HFFc6 (cell line): Measurements from ENCODE around the gene AHNAK. TPM values are rescaled to one million over a fixed set of nuclear protein-coding genes. Genes with fewer than 3 reads are reported as not detected.
A peak's percentile ranks its signal among the peaks of the same experiment; 100 is the strongest.

Experiments
- DNase-seq: peaks from one replicate; pipeline ENCODE4 v3.0.0-alpha.2; 2018
- H3K27ac Mint-ChIP-seq: 2 replicates; pipeline ENCODE4 v1.8.0; 2020; ENCODE audit warnings: mild to moderate bottlenecking, mixed read lengths
- H3K27me3 Mint-ChIP-seq: 2 replicates; pipeline ENCODE4 v1.8.0; 2021; ENCODE audit warnings: mild to moderate bottlenecking, moderate library complexity, mixed read lengths; ENCODE audit not compliant: insufficient read depth
- H3K36me3 Mint-ChIP-seq: 2 replicates; pipeline ENCODE4 v1.8.0; 2021; ENCODE audit warnings: low read depth, mixed read lengths
- H3K4me1 Mint-ChIP-seq: 2 replicates; pipeline ENCODE4 v1.8.0; 2020; ENCODE audit warnings: low read depth, mixed read lengths
- H3K4me3 Mint-ChIP-seq: 2 replicates; pipeline ENCODE4 v1.8.0; 2020; ENCODE audit warnings: mild to moderate bottlenecking, moderate library complexity, mixed read lengths
- H3K9me3 Mint-ChIP-seq: 2 replicates; pipeline ENCODE4 v1.8.0; 2020; ENCODE audit warnings: mild to moderate bottlenecking, mixed read lengths
- total RNA-seq, 6 experiments: library from RNA; stranded (reverse); fragmentation: NEBNext Ultra II Directional; extraction: Animal tissue kit (Norgen Biotek cat#: 25700); gene quantifications; 2 replicates in 1 of 6; 3 replicates in 5 of 6; pipeline ENCODE4 v1.2.3, GENCODE V29; 2021
- TF ChIP-seq, protein P1 (sequence below): fragments of 200-600 bp; sonication (generic); IDR thresholded peaks from 2 replicates; pipeline ENCODE4 v1.5.0; 2021; ENCODE audit warnings: antibody characterized with exemption, mild to moderate bottlenecking

The AHNAK gene
- total RNA-seq, 6 experiments from 2014 or later, result 426 to 589 (median 452) TPM

DNA sequence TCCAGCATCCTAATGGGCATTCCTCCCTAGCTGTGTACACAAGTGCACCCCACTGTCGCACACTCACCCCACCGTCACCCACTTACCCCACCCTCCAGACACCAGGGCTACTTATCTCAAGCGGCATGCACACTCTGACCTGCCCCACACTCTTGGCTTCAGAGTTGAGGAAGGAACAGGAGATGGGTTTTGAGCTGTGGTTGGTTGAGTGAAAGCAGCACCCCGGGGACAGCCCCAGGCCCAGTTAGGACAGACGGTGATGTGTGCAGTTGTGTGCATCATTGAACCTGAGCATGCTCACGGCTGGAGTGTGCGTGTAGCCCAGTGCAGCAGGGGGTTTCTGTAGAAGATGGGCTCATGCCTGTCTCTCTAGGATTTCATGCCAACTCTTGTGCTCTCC lies 32.5 kb downstream of the AHNAK start:
- peak overlapping the region; percentile 38; the same call in 1 of the 2 replicates for H3K27ac Mint-ChIP-seq

DNA sequence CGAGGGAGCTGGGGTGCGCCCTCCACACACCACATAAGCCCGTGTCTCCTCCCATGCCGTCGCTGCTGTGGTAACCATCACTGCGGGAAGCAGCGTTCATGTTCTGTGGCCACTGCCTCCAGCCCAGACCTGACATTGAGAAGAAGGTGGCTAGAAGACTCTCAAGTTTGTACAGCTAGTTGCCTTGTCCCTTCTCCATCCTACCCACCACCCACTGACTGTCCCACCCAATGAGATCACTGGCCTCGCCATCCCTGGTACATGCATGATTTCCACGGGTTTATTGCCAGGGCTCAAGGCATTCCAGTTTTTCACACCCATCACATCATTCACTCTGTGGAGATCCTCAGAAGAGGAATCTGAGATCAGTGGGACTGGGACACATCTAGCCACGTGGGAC lies 33.0 kb downstream of the AHNAK start:
- peaks cover 31% of the 10 kb centered on the region for H3K36me3 Mint-ChIP-seq
- no peak overlapping the region for H3K4me3 Mint-ChIP-seq
- DNase-seq, result no peak
- peaks cover 12% of the 10 kb centered on the region for H3K27me3 Mint-ChIP-seq
- peaks cover 54% of the 10 kb centered on the region for H3K4me1 Mint-ChIP-seq
- TF ChIP-seq, protein P1, sequence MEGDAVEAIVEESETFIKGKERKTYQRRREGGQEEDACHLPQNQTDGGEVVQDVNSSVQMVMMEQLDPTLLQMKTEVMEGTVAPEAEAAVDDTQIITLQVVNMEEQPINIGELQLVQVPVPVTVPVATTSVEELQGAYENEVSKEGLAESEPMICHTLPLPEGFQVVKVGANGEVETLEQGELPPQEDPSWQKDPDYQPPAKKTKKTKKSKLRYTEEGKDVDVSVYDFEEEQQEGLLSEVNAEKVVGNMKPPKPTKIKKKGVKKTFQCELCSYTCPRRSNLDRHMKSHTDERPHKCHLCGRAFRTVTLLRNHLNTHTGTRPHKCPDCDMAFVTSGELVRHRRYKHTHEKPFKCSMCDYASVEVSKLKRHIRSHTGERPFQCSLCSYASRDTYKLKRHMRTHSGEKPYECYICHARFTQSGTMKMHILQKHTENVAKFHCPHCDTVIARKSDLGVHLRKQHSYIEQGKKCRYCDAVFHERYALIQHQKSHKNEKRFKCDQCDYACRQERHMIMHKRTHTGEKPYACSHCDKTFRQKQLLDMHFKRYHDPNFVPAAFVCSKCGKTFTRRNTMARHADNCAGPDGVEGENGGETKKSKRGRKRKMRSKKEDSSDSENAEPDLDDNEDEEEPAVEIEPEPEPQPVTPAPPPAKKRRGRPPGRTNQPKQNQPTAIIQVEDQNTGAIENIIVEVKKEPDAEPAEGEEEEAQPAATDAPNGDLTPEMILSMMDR, result no peak
- no peaks in the 10 kb centered on the region for H3K9me3 Mint-ChIP-seq
- H3K27ac Mint-ChIP-seq, result peak overlapping the region; percentile 62; the same call in 1 of the 2 replicates

More for the DNA sequence above, 32.5 kb downstream of the AHNAK start:
- no peaks in the 10 kb centered on the region for H3K9me3 Mint-ChIP-seq
- H3K4me3 Mint-ChIP-seq, result no peak overlapping the region
- peaks cover 37% of the 10 kb centered on the region for H3K36me3 Mint-ChIP-seq
- H3K4me1 Mint-ChIP-seq, result peaks cover 50% of the 10 kb centered on the region
- no peak for DNase-seq
- TF ChIP-seq, protein P1, result no peak
- peaks cover 17% of the 10 kb centered on the region for H3K27me3 Mint-ChIP-seq

DNA sequence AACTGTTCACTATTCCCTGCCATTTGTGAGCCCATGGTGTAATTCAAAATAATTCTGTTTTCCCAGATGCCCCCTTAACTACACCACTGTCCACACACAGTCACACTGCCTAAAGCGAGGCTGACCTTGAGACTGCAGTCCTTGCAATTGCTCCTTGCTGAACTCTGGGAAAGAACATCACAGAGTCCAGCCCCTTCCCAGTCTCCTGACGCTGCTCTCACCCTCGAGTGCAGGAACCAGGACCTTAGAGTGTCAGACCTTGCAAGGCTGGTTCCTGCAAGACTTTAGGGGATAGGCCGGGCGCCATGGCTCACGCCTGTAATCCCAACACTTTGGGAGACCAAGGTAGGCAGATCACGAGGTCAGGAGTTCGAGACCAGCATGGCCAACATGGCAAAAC lies 33.6 kb downstream of the AHNAK start:
- Mint-ChIP-seq H3K4me1 (peaks cover 53% of the 10 kb centered on the region), H3K4me3 (no peak overlapping the region), H3K9me3 (no peaks in the 10 kb centered on the region), H3K27me3 (peaks cover 11% of the 10 kb centered on the region), H3K36me3 (peaks cover 25% of the 10 kb centered on the region), H3K27ac (peak overlapping the region; percentile 38; the same call in 1 of the 2 replicates)
- TF ChIP-seq, protein P1, result no peak
- no peak for DNase-seq

DNA sequence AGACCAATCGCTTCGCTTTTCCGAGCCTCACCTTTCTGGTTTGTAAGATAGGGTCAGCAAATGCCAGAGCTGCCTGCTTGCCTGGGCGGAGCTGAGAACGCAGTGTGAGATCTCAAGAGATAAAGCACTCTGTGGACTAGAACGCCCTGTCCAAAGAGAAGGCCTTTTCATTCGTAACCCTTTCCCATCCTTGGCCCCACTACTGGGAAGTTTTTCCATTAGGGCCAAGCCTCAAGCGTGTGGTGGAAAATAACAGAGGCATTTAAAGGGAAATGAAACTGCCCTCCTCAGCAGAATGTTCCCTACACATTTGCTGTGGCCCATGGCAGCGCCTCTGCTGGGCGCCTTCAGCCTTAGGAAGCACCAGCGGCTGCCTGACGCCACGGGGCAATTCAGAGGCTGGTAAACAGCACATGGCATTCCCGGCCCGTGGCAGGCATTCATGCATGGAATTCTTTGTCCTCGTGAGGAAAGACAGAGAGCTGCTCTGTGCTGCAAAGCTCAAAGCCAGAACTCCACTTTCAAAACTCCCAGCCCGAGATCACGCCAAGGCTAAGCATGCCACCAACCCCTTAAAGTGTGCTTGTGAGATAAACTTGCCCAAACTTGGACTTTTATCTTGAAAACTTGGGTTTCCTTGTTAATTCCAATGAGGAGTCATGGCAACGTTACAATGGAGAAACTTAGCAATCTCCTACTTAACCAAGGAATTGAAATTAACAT lies 38.1 kb downstream of the AHNAK start:
- Mint-ChIP-seq H3K27ac (peak overlapping the region; percentile 77), H3K4me3 (peak overlapping the region; percentile 57), H3K27me3 (peaks cover 5% of the 10 kb centered on the region), H3K9me3 (no peaks in the 10 kb centered on the region), H3K36me3 (no peaks in the 10 kb centered on the region), H3K4me1 (peaks cover 22% of the 10 kb centered on the region)
- TF ChIP-seq, protein P1, result peak; percentile 59
- DNase-seq, result peak; percentile 32

DNA sequence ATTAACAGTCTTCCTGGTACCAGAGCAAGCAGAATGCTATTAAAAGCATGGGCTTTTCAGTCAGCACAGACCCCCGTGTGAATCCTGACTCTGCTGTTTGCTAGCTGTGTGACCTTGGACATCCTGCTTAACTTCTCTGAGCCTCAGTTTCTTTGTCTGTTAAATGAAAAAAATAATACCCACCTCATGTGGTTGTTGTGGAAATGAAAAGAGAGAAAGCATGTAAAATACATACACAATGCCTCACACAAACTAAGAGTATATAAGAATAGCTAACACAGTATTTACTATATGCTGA lies 39.5 kb downstream of the AHNAK start:
- no peaks in the 10 kb centered on the region for H3K9me3 Mint-ChIP-seq
- peaks cover 22% of the 10 kb centered on the region for H3K4me1 Mint-ChIP-seq
- H3K27me3 Mint-ChIP-seq, result peaks cover 1% of the 10 kb centered on the region
- no peak overlapping the region for H3K27ac Mint-ChIP-seq
- DNase-seq, result no peak
- H3K36me3 Mint-ChIP-seq, result no peaks in the 10 kb centered on the region
- H3K4me3 Mint-ChIP-seq, result no peak overlapping the region
- TF ChIP-seq, protein P1, result no peak
